Measurements from ENCODE around the gene C1orf105. TPM values are rescaled to one million over a fixed set of nuclear protein-coding genes. Genes with fewer than 3 reads are reported as not detected.

C1orf105 gene
- total RNA-seq, 4 donors from 2014 or later: not detected

DNA sequence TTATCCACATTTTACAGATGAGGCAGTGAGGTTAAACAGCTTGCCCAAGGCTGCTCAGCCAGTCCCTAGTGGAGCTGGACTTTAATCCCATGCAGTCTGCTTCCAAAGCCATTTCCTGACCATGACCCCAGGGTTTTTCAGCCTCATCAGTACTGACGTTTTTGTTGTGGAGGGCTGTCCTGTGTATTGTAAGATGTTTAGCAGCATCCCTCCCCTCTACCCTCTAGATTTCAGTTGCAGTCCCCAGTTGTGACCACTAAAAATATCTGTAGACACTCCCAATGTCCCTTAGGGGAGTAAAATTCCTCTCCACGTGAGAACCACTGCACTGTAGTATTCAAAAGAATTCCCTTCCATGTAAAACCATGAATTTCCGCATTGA lies 30.2 kb upstream of the C1orf105 start:
- TF ChIP-seq CTCF (IDR thresholded peaks at IDR 0.05): no peak
- TF ChIP-seq POLR2AphosphoS5 (IDR thresholded peaks at IDR 0.05): no peak
- no peak for TF ChIP-seq EP300 (IDR thresholded peaks at IDR 0.05)
- no peak for TF ChIP-seq POLR2A (IDR thresholded peaks at IDR 0.05)
- Histone ChIP-seq H3K27me3 (no peaks in the 10 kb centered on the region), H3K4me3 (no peak overlapping the region), H3K27ac (peak overlapping the region in 3 of 4 donors; percentile 16 to 51 (median 26)), H3K4me1 (peaks cover 6 to 45% (median 9%) of the 10 kb centered on the region in 3 donors), H3K36me3 (no peaks in the 10 kb centered on the region), H3K9me3 (no peaks in the 10 kb centered on the region)
- ATAC-seq: no peak
- WGBS, 2 donors (ENCODE audit: low coverage in 1 of 2): 40 to 51% methylated on average over 1 to 2 of the region's 3 CpGs

- H3K4me1 ChIP-seq: peaks cover 6 to 45% (median 9%) of the 10 kb centered on the region in 3 donors
- WGBS, 2 donors (ENCODE audit: low coverage in 1 of 2): 52 to 78% methylated on average over 9 of the region's 9 CpGs
- peak; percentile 39 for ATAC-seq
These were observed 29.6 kb upstream of the C1orf105 start for GRCh38 chr1:172390683-172391551.

DNA sequence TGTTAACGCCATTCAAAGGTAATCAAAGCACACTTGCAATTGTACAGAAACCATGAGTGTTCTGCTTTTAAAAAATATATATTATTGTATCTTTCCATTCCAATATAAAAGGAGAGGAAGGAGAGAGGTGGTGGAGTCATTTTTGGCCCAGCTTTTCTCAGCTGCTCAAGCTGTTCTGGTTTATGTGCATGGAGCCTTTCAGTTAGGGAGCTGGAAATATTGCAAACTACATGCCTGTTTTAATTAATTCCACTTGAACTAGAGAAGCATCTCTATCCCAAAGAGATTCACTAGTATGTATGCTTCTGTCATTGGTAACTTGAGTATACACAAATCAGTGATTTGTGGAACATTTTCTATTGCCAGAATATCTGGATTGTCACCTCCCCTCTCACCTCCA lies 28.5 kb upstream of the C1orf105 start:
- no peak overlapping the region for H3K4me3 ChIP-seq
- ATAC-seq: no peak
- no peaks in the 10 kb centered on the region for H3K36me3 ChIP-seq
- TF ChIP-seq POLR2AphosphoS5 (IDR thresholded peaks at IDR 0.05) (no peak), POLR2A (IDR thresholded peaks at IDR 0.05) (no peak), EP300 (IDR thresholded peaks at IDR 0.05) (no peak), CTCF (IDR thresholded peaks at IDR 0.05) (no peak)
- H3K27me3 ChIP-seq: no peaks in the 10 kb centered on the region
- H3K27ac ChIP-seq: peak overlapping the region in 1 of 4 donors; percentile 16
- H3K4me1 ChIP-seq: peaks cover 6 to 50% (median 12%) of the 10 kb centered on the region in 3 donors
- H3K9me3 ChIP-seq: no peaks in the 10 kb centered on the region
- WGBS, 2 donors (ENCODE audit: low coverage in 1 of 2): 91 to 94% methylated on average over 1 of the region's 1 CpG

More at GRCh38 chr1:172390683-172391551, 29.6 kb upstream of the C1orf105 start:
- TF ChIP-seq CTCF (IDR thresholded peaks at IDR 0.05) (no peak), POLR2AphosphoS5 (IDR thresholded peaks at IDR 0.05) (no peak), POLR2A (IDR thresholded peaks at IDR 0.05) (no peak), EP300 (IDR thresholded peaks at IDR 0.05) (no peak)
- no peak overlapping the region for H3K4me3 ChIP-seq
- peak overlapping the region in 3 of 4 donors; percentile 16 to 51 (median 26) for H3K27ac ChIP-seq
- H3K36me3 ChIP-seq: no peaks in the 10 kb centered on the region
- no peaks in the 10 kb centered on the region for H3K27me3 ChIP-seq
- H3K9me3 ChIP-seq: no peaks in the 10 kb centered on the region

DNA sequence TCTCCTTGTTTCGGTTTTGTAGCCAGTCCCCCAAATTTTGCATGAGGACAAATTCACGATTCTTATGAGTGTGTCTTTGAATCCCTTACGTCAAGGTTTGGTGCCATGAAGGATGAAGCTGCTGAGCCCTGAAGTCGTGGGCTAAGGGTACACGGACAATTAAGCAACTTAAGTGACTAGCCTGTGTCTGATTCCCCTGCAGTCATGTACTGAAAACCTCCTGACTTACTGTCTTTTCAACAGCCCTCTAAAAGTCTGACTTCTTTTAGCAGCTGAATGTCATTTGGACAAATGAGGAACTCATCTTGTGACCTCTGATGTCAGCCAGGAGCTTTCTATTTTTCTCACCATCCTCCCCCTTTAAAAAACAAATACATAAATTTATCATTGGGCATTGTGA lies 27.1 kb upstream of the C1orf105 start:
- Histone ChIP-seq H3K27ac (peak overlapping the region in 3 of 4 donors; percentile 22 to 85 (median 70)), H3K27me3 (no peaks in the 10 kb centered on the region), H3K36me3 (no peaks in the 10 kb centered on the region), H3K9me3 (no peaks in the 10 kb centered on the region), H3K4me3 (no peak overlapping the region), H3K4me1 (peaks cover 6 to 63% (median 19%) of the 10 kb centered on the region in 3 donors)
- no peak for TF ChIP-seq POLR2A (IDR thresholded peaks at IDR 0.05)
- TF ChIP-seq POLR2AphosphoS5 (IDR thresholded peaks at IDR 0.05): no peak
- TF ChIP-seq CTCF (IDR thresholded peaks at IDR 0.05): no peak
- no peak for TF ChIP-seq EP300 (IDR thresholded peaks at IDR 0.05)
- 49 to 63% methylated on average over 3 to 4 of the region's 5 CpGs for WGBS, 2 donors (ENCODE audit: low coverage in 1 of 2)
- ATAC-seq: no peak

Measured in gastroesophageal sphincter (tissue), 4 donors.